Keratinocyte (primary cell): ENCODE measurements around the gene C11orf87. TPM values are rescaled to one million over a fixed set of nuclear protein-coding genes. Genes with fewer than 3 reads are reported as not detected.

Experiments used
- DNase-seq: peaks from one replicate; pipeline ENCODE4 v3.0.0-alpha.2; 2011; ENCODE audit warnings: low read depth, missing footprints, low spot score
- FAIRE-seq: peaks from 2 replicates; lab custom pipeline; 2011; peaks lifted over from hg19 to GRCh38; lab: Jason Lieb, UNC
- H2AFZ ChIP-seq: 2 replicates; pipeline ENCODE4 v1.6.0; 2012; ENCODE audit warnings: low read length, control low read depth, inconsistent platforms; ENCODE audit not compliant: control insufficient read depth
- H3K27ac ChIP-seq: 2 replicates; pipeline ENCODE4 v1.5.1; 2011; ENCODE audit warnings: low read length; ENCODE audit not compliant: control insufficient read depth, insufficient read depth
- H3K27me3 ChIP-seq: 3 replicates; pipeline ENCODE4 v1.6.0; 2011; ENCODE audit warnings: low read length; ENCODE audit not compliant: control insufficient read depth, insufficient read depth; ENCODE audit errors: extremely low read depth
- H3K36me3 ChIP-seq, 2 experiments: 2 replicates in 1 of 2; 3 replicates in 1 of 2; pipeline ENCODE4 v1.5.1; 2011; ENCODE audit warnings: low read length in 2 of 2, mild to moderate bottlenecking in 1 of 2; ENCODE audit not compliant: control insufficient read depth in 2 of 2, insufficient read depth in 2 of 2; ENCODE audit errors: extremely low read depth in 1 of 2
- H3K4me1 ChIP-seq: 3 replicates; pipeline ENCODE4 v1.5.1; 2011; ENCODE audit warnings: low read length; ENCODE audit not compliant: control insufficient read depth, insufficient read depth; ENCODE audit errors: extremely low read depth
- H3K4me2 ChIP-seq: 3 replicates; pipeline ENCODE4 v1.6.0; 2011; ENCODE audit warnings: low read depth, low read length; ENCODE audit not compliant: control insufficient read depth, insufficient read depth; ENCODE audit errors: extremely low read depth
- H3K4me3 ChIP-seq, 3 experiments: fragments of 200-600 bp in 1 of 3; sonication (generic) in 1 of 3; 2 replicates in 2 of 3; 3 replicates in 1 of 3; pipeline ENCODE4 v1.5.1; 2011 to 2016; ENCODE audit warnings: low read length in 3 of 3, mild to moderate bottlenecking in 3 of 3, control low read depth in 2 of 3, inconsistent platforms in 1 of 3, low read depth in 1 of 3, mixed read lengths in 1 of 3, mixed run types in 1 of 3, moderate library complexity in 1 of 3; ENCODE audit not compliant: control insufficient read depth in 2 of 3, insufficient read depth in 2 of 3; ENCODE audit errors: extremely low read depth in 1 of 3
- H3K79me2 ChIP-seq: 2 replicates; pipeline ENCODE4 v1.6.0; 2012; ENCODE audit warnings: low read length; ENCODE audit not compliant: control insufficient read depth, insufficient read depth
- H3K9ac ChIP-seq: 3 replicates; pipeline ENCODE4 v1.6.0; 2011; ENCODE audit warnings: low read length; ENCODE audit not compliant: control insufficient read depth, insufficient read depth; ENCODE audit errors: extremely low read depth
- H3K9me1 ChIP-seq: 3 replicates; pipeline ENCODE4 v1.6.0; 2011; ENCODE audit warnings: low read length; ENCODE audit not compliant: control insufficient read depth, insufficient read depth; ENCODE audit errors: extremely low read depth
- H3K9me3 ChIP-seq: 2 replicates; pipeline ENCODE4 v1.5.1; 2012; ENCODE audit warnings: low read depth, low read length; ENCODE audit not compliant: control insufficient read depth
- H4K20me1 ChIP-seq: 3 replicates; pipeline ENCODE4 v1.6.0; 2011; ENCODE audit warnings: low read length; ENCODE audit not compliant: control insufficient read depth, insufficient read depth; ENCODE audit errors: extremely low read depth
- CTCF ChIP-seq, 3 experiments: IDR thresholded peaks in 1 of 3; conservative IDR thresholded peaks in 1 of 3; optimal IDR thresholded peaks in 1 of 3; 2 replicates in 2 of 3; 3 replicates in 1 of 3; pipeline versions ENCODE3 to v1.5.1; 2011; ENCODE audit warnings: low read length in 3 of 3, mild to moderate bottlenecking in 3 of 3, moderate library complexity in 2 of 3, control low read depth in 1 of 3, inconsistent platforms in 1 of 3; ENCODE audit not compliant: insufficient read depth in 2 of 3; ENCODE audit errors: extremely low read depth in 1 of 3
- EZH2 ChIP-seq: IDR thresholded peaks from one replicate; pipeline ENCODE4 v1.6.1; 2012; ENCODE audit warnings: inconsistent platforms, mild to moderate bottlenecking, low read length, moderate library complexity
- dilution Hi-C: fragments of 300-500 bp; cut with MboI; formaldehyde crosslinking; loops from one replicate; pipeline ENCODE4 v1.7.0; 2020; ENCODE audit warnings: low sequenced_read_pairs; ENCODE audit not compliant: extremely low pct_ligation_motif_present
- polyA plus RNA-seq, 5 experiments: library from polyadenylated mRNA; depleted of rRNA in 3 of 5; stranded (reverse) in 3 of 5; stranded (forward) in 1 of 5; unstranded in 1 of 5; fragments of >200 nt; gene quantifications; 1 replicate in 1 of 5; 2 replicates in 3 of 5; 3 replicates in 1 of 5; pipeline versions ENCODE4 v1.2.1 to v1.2.3, GENCODE V29; 2011 to 2012; ENCODE audit warnings: missing spikeins in 2 of 5, low read depth in 1 of 5, low replicate concordance in 1 of 5

Gene C11orf87
- polyA plus RNA-seq, 1 donor (not counting 4 experiments of a cell fraction or from before 2014, with no cell fraction given): 0.24 TPM

DNA sequence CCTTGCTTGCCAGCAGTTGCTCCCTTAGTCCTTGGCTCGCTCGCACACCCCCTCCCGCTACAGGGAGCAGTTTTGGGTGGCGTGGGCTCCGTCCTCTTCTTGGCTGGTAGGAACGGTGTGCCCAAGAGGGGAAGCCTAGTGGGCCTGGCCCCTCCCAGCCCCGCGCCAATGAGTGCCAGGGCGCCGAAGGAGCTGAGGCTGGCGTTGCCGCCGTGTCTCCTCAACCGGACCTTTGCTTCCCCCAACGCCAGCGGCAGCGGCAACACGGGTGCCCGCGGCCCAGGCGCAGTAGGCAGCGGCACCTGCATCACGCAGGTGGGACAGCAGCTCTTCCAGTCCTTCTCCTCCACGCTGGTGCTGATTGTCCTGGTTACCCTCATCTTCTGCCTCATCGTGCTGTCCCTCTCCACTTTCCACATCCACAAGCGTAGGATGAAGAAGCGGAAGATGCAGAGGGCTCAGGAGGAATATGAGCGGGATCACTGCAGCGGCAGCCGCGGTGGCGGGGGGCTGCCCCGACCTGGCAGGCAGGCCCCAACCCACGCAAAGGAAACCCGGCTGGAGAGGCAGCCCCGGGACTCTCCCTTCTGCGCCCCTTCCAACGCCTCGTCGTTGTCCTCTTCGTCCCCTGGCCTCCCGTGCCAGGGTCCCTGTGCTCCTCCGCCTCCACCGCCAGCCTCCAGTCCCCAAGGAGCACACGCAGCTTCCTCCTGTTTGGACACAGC is 1.6 kb downstream of the C11orf87 start:
- no peak overlapping the region for H3K27ac ChIP-seq
- H3K9ac ChIP-seq: no peak overlapping the region
- peak overlapping the region; percentile 8 to 64 (median 62) for H3K4me3 ChIP-seq
- TF ChIP-seq EZH2: peak; percentile 13
- peak in 2 of 3 experiments; percentile 20 to 32 for TF ChIP-seq CTCF (optimal IDR thresholded peaks at IDR 0.05 in 1 of 3, IDR thresholded peaks at IDR 0.05 in 1 of 3, conservative IDR thresholded peaks at IDR 0.05 in 1 of 3; ENCODE audit: extremely low read depth in 1 of 3, insufficient read depth in 2 of 3, low read length in 3 of 3)
- no peaks in the 10 kb centered on the region for H3K9me3 ChIP-seq
- H3K36me3 ChIP-seq: no peaks in the 10 kb centered on the region
- peak overlapping the region; percentile 82 for H3K4me2 ChIP-seq
- no peaks in the 10 kb centered on the region for H4K20me1 ChIP-seq
- H3K9me1 ChIP-seq: no peaks in the 10 kb centered on the region
- FAIRE-seq (no peak), DNase-seq (no peak)
- dilution Hi-C loops: no loop called here
- H3K79me2 ChIP-seq: no peaks in the 10 kb centered on the region
- peaks cover 13% of the 10 kb centered on the region for H3K4me1 ChIP-seq
- peaks cover 33% of the 10 kb centered on the region for H3K27me3 ChIP-seq
- H2AFZ ChIP-seq: peak overlapping the region; percentile 46

- Histone ChIP-seq H4K20me1 (no peaks in the 10 kb centered on the region), H2AFZ (no peak overlapping the region), H3K9me1 (no peaks in the 10 kb centered on the region), H3K4me2 (no peak overlapping the region), H3K4me1 (peaks cover 13% of the 10 kb centered on the region), H3K4me3 (no peak overlapping the region), H3K9ac (no peak overlapping the region), H3K79me2 (no peaks in the 10 kb centered on the region), H3K27ac (no peak overlapping the region), H3K27me3 (peaks cover 33% of the 10 kb centered on the region), H3K36me3 (no peaks in the 10 kb centered on the region), H3K9me3 (no peaks in the 10 kb centered on the region)
- FAIRE-seq (no peak), DNase-seq (no peak)
- dilution Hi-C loops: no loop called here
- TF ChIP-seq CTCF (optimal IDR thresholded peaks at IDR 0.05 in 1 of 3, IDR thresholded peaks at IDR 0.05 in 1 of 3, conservative IDR thresholded peaks at IDR 0.05 in 1 of 3; ENCODE audit: extremely low read depth in 1 of 3, insufficient read depth in 2 of 3, low read length in 3 of 3) (no peak), EZH2 (no peak)
These were observed 2.9 kb downstream of the C11orf87 start for GRCh38 chr11:109424901-109425300.
